Measurements from ENCODE around the gene KCNIP4.

Gene KCNIP4

DNA sequence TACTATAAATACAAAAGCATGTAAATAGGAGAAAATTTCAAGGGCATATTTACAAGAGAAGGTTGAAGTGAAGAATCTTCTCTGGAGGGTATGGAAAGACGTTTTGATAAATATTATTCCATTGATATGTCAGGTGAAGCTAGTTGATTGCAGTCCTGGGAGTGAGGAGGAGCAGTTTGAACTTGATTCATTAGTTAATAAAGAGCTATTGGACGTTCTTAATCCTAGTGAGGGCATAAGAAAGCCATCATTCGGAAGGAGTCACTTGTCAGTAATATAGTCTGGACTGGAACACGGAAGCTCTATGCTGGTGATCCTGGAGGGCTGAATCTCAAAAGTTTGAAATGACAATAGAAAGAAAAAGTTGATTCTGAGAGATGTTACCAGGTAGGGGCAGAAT, 793.2 kb downstream of the KCNIP4 start:
- no peak for DNase-seq

DNA sequence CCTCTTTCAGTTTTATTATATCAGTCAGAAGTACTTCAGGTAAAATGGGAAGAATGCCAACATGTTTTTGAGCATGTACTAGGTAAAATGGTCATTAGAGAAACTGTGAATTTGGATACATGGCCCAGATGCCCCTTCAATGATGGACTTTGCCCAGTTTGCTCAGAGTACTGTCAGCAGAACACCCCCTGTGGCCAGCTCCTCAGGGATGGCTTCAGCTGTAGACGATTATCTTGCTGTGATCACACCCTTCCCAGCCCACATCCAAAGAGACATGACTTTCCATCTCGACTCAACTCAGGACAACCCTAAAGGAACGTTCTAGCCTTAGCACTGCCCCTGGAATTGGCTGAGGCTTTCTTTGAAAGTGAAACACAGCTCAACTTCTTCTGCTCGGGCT, 809.2 kb downstream of the KCNIP4 start:
- DNase-seq, result no peak

- no peak for DNase-seq
These were observed 812.4 kb downstream of the KCNIP4 start for GRCh38 chr4:21136051-21136630.

- DNase-seq, result no peak
These were observed 813.6 kb downstream of the KCNIP4 start for GRCh38 chr4:21134994-21135393.

DNA sequence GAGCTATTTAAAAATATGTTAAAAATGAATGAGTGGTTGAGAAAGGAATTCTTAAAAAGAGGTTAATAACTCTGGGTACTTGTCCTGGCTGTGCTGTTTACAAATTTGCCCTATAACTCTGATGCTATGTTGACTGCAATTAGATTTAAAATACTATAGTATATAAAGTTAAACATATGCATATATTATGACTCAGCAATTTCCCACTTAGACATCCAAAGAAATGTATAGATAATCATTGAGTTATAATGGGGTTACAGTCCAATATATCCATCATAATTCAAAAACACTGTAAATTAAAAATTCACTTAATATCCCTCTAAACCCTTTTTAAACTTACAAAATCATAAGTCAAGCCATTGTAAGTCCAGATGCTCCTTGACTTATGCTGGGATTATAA, 818.0 kb downstream of the KCNIP4 start:
- DNase-seq, result no peak

GRCh38 chr4:21126014-21126512, 822.5 kb downstream of the KCNIP4 start:
- no peak for DNase-seq

DNA sequence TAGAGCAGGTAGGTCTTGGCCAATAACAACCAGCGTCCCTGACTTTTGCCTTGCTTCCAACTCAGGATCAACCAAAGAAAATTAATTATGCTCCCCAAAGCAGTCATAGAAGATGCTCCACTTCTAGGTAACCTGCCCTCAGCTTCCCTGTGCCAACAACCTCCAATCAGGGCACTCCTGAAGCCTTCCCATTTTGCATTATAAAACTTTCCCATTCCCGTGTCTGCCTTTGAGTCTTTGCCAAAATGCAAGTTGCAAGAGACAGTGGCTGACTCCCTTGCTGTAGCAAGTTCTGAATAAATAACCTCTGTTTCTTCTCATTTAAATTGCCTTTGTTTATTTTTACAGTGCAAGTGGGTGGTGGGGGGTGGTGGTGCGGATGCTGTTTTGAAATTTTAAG, 830.3 kb downstream of the KCNIP4 start:
- DNase-seq, result no peak

- no peak for DNase-seq
These were observed 830.9 kb downstream of the KCNIP4 start for GRCh38 chr4:21117541-21118180.

- DNase-seq, result no peak
These were observed 834.9 kb downstream of the KCNIP4 start for GRCh38 chr4:21113496-21114223.

DNA sequence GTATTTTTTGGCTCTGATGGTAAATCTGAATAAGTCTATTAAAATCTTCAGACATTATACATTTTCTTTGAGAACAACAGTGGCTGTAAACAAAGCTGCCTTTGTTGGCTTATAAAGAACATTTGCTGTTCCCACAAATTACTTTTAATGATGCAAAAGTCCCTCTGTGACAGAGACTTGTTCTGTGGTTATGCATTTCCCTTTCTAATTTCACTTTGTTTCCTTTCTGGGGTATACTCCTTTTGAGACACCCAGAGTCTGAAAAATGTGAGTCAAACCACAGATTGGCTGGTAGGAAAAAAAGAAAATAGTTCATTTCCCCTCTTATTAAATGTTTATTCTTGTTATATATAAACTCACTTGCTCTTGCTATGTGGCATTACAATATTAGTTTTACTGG, 845.9 kb downstream of the KCNIP4 start:
- no peak for DNase-seq

GRCh38 chr4:21097865-21098264, 850.7 kb downstream of the KCNIP4 start:
- DNase-seq, result no peak

GRCh38 chr4:21097026-21097425, 851.5 kb downstream of the KCNIP4 start:
- DNase-seq, result no peak

- no peak for DNase-seq
These were observed 856.0 kb downstream of the KCNIP4 start for GRCh38 chr4:21092531-21092930.

DNA sequence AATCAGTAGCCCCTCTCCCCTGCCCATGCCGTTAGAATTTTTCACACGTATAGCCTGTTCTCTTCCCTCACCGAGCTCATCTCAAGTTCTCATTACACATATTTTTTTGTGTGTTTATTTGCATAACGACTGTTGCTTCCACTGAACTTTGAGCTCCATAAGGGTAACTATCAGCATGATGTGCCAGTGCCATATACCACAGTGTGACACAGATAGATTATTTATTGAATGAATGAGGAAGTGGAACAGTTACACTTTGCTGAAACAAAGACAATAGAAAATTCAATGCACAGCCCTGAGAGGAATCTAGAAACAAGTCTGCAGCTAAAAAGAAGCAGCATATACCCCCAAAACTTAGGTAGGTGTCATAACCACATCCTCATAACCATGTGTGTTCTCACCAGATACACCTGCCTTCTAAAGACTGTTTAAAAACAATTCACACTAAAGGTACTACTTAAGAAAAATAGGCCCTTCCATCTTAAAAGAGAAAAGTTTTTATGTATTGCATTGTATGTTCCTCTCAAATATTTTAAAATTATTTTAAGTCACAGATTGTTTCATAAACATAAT, 858.4 kb downstream of the KCNIP4 start:
- DNase-seq, result no peak

GRCh38 chr4:21083413-21083812, 865.2 kb downstream of the KCNIP4 start:
- DNase-seq, result no peak

GRCh38 chr4:21077967-21078366, 870.6 kb downstream of the KCNIP4 start:
- no peak for DNase-seq

GRCh38 chr4:21067351-21067750, 881.2 kb downstream of the KCNIP4 start:
- DNase-seq, result no peak

- DNase-seq, result no peak
These were observed 886.7 kb downstream of the KCNIP4 start for GRCh38 chr4:21061902-21062301.

GRCh38 chr4:21046141-21046540, 902.4 kb downstream of the KCNIP4 start:
- no peak for DNase-seq

DNA sequence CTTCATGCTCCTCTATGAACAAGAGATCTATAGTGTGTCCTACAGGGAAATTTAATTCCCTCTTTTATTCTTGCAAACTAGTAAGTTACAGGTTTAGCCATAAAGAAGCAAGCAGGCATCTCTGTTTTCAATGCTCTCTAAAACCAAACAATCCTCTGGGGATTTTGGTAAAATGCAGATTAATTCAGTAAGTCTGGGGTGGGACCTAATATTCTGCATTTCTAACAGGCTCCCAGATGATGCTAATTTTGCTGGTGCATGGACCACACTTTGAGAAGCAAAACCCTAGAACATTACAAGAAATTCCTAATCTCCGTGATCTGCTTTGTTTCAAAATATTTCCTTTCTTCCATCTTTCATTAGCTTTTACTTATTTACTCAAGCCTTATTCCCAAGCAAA, 903.5 kb downstream of the KCNIP4 start:
- no peak for DNase-seq

DNA sequence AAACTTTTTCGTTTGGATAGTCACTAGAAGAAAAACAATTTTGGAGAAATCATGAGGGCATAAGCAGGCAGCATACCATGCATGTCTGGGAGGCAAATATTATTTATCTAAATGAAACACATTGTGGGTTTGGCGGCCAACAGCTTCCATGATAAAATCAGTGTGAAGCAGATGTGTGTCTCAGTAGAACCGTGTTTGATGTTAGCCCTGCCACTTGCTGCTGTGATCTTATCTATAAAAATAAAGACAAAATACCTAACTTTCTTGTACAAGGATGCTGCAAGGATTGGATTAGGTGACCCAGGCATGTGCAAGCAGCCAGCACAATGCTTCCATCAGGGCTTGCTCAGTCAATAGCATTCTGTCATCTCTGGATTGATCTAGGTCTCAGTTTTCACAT, 906.9 kb downstream of the KCNIP4 start:
- DNase-seq, result no peak

DNA sequence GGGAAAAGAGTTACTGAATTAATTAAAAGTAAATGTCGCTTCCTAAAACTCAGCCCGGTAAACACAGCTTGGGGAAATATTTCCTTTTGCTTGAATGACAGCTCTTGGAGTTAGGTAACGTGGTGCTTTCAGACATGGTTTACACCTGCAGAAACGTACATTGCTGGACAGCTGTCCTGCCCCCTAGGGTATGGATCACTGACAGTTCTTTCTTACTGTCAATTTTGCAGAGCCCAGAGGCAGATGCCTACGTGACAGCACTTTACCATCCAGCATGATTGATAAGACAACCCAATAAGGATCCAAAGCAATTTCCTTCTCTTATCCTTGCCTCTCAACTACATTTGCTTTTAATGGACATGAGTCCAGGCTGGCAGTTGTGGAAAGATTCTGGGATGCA, 913.8 kb downstream of the KCNIP4 start:
- no peak for DNase-seq

DNA sequence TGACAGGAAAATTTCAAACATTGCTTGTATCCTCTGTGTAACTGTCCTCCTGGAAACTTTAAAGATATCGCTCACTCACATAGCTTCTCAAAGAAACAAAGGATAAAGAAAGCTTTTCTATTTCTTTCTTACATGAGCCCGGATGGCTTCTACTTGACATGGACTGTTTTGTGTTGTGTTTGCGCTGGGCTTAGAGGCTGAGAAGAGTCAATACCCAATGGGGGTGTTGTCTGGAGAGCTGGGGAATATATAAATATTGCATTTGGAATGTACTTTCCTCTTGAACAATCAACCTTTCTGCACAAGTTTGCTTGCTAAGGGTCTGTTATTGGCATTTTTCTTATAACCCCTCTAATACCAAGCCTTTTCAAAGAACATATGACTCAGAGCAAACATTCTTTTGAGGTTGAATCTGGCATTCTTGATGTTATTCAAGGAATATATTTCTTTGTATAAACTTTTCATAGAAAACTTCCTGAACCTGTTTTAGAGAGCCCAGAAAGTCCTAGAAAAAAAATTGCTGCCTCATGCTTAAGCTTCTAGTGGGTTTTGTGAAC, 916.4 kb downstream of the KCNIP4 start:
- DNase-seq, result no peak

DNA sequence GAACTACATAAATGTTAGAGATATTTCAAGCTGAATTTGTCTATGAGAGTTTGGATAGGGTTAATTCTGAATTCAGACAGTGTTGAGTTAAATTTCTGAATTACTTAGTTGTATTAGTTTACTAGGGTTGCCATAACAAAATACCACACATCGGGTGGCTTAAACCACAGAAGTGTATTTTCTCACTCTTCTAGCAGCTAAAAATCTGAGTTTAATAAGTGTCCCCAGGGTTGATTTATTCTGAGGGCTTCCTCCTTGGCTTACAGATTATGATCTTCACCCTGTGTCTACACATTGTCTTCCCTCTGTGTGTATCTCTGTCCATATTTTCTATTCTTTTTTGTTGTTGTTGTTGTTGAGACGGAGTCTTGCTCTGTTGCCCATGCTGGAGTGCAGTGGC, 929.8 kb downstream of the KCNIP4 start:
- DNase-seq, result no peak
